K562 (cell line): ENCODE data around the gene SLMAP. TPM values are rescaled to one million over a fixed set of nuclear protein-coding genes. Genes with fewer than 3 reads are reported as not detected.

Experiments used
- ATAC-seq: fragments of 200-7000 bp; cut with Tn5 transposase; 3 replicates; pipeline ENCODE4 v1.9.1; 2020; ENCODE audit warnings: moderate library complexity
- BruUV-seq: library from RNA; stranded (reverse); fragments of 400-500 nt; replicated peaks from 2 replicates; lab custom pipeline; 2021; lab: Mats Ljungman, UMichigan
- CTCF ChIA-PET: fragments of 300-600 bp; formaldehyde crosslinking; extraction: SDS; loops from one replicate; lab custom pipeline; 2021; ENCODE audit warnings: low intra/inter-chr PET ratio; lab: Yijun Ruan, JAX
- POLR2A ChIA-PET: fragments of 300-600, 350-650 bp; sonication (Branson Sonifier 250); formaldehyde crosslinking; extraction: SDS; loops from one replicate; lab custom pipeline; 2021; ENCODE audit warnings: antibody characterized with exemption, inconsistent platforms; lab: Yijun Ruan, JAX
- DNase-seq, 4 experiments: peaks; one replicate each; pipeline versions ENCODE4 v3.0.0 to v3.0.0-alpha.2; 2011 to 2018; ENCODE audit warnings: low spot score in 3 of 4, mixed read lengths in 3 of 4; ENCODE audit errors: extremely low read depth in 1 of 4
- FAIRE-seq: peaks from 2 replicates; lab custom pipeline; 2011; peaks lifted over from hg19 to GRCh38; lab: Jason Lieb, UNC
- H2AFZ ChIP-seq: 2 replicates; pipeline ENCODE4 v1.6.0; 2011; ENCODE audit warnings: low read depth, low read length, control low read depth, inconsistent platforms
- H3K27ac ChIP-seq: fragments of 200-600 bp; 3 replicates; pipeline ENCODE4 v1.8.0; 2011; ENCODE audit warnings: low read depth, mild to moderate bottlenecking, control low read depth, inconsistent platforms, low read length, moderate library complexity, mixed read lengths; ENCODE audit errors: extremely low read depth
- H3K27me3 ChIP-seq, 2 experiments: fragments of 300-600 bp in 1 of 2; 2 replicates in 1 of 2; 3 replicates in 1 of 2; pipeline versions ENCODE4 v1.6.0 to v1.8.0; 2011; ENCODE audit warnings: inconsistent platforms in 2 of 2, low read length in 2 of 2, mild to moderate bottlenecking in 1 of 2, mixed read lengths in 1 of 2, moderate library complexity in 1 of 2; ENCODE audit not compliant: control insufficient read depth in 2 of 2, insufficient read depth in 2 of 2
- H3K36me3 ChIP-seq: fragments of 300-600 bp; 3 replicates; pipeline ENCODE4 v1.8.0; 2011; ENCODE audit warnings: mild to moderate bottlenecking, low read length, inconsistent platforms; ENCODE audit not compliant: control insufficient read depth, insufficient read depth
- H3K4me1 ChIP-seq, 2 experiments: fragments of 200-600 bp in 1 of 2; replicated peaks in 1 of 2; 2 replicates in 1 of 2; 3 replicates in 1 of 2; pipeline versions ENCODE4 v1.5.1 to v1.8.0; 2011; ENCODE audit warnings: inconsistent platforms in 2 of 2, low read length in 2 of 2, mild to moderate bottlenecking in 1 of 2, mixed read lengths in 1 of 2, moderate library complexity in 1 of 2; ENCODE audit not compliant: control insufficient read depth in 2 of 2, insufficient read depth in 2 of 2
- H3K4me2 ChIP-seq: 2 replicates; pipeline ENCODE4 v1.6.1; 2011; ENCODE audit warnings: low read length, control low read depth, inconsistent platforms, mixed read lengths; ENCODE audit not compliant: insufficient read depth
- H3K4me3 ChIP-seq: fragments of 200-600 bp; sonication (generic), shearing (Covaris generic); 2 replicates; pipeline ENCODE4 v1.5.1; 2016; ENCODE audit warnings: control low read depth, inconsistent platforms
- H3K79me2 ChIP-seq: fragments of 200-600 bp; 3 replicates; pipeline ENCODE4 v1.8.0; 2011; ENCODE audit warnings: low read length, inconsistent platforms; ENCODE audit not compliant: control insufficient read depth, insufficient read depth
- H3K9ac ChIP-seq, 2 experiments: 2 replicates each; pipeline versions ENCODE4 v1.6.0 to v1.6.1; 2011; ENCODE audit warnings: low read depth in 2 of 2, low read length in 2 of 2, control low read depth in 1 of 2, inconsistent platforms in 1 of 2, mild to moderate bottlenecking in 1 of 2, mixed read lengths in 1 of 2; ENCODE audit not compliant: insufficient read depth in 1 of 2
- H3K9me1 ChIP-seq: one replicate; pipeline ENCODE4 v1.6.0; 2011; ENCODE audit warnings: inconsistent platforms, mild to moderate bottlenecking, low read length, moderate library complexity; ENCODE audit not compliant: control insufficient read depth, insufficient read depth
- H3K9me3 ChIP-seq: replicated peaks from 2 replicates; pipeline ENCODE4 v1.5.1; 2011; ENCODE audit warnings: low read depth, low read length, inconsistent platforms; ENCODE audit not compliant: control insufficient read depth, insufficient read depth
- H4K20me1 ChIP-seq: replicated peaks from 2 replicates; pipeline ENCODE4 v1.6.1; 2011; ENCODE audit warnings: low read length, inconsistent platforms, mixed read lengths; ENCODE audit not compliant: control insufficient read depth, insufficient read depth
- BMI1 ChIP-seq: fragments of 150-350 bp; IDR thresholded peaks from 2 replicates; pipeline ENCODE4 v1.6.1; 2014; ENCODE audit warnings: low read length
- BRF1 ChIP-seq: IDR thresholded peaks from 3 replicates; pipeline ENCODE4 v1.6.1; 2011; ENCODE audit warnings: borderline replicate concordance, mild to moderate bottlenecking; ENCODE audit not compliant: insufficient read length; ENCODE audit errors: extremely low read depth
- CEBPB ChIP-seq: fragments of 450-650 bp; IDR thresholded peaks from 2 replicates; pipeline ENCODE4 v1.6.1; 2016; ENCODE audit warnings: missing genetic modification characterization, missing compliant biosample characterization
- CSDE1 ChIP-seq, 2 experiments: fragments of 450-650 bp; IDR thresholded peaks; 2 replicates each; pipeline ENCODE4 v1.6.1; 2016; ENCODE audit warnings: mild to moderate bottlenecking in 1 of 2
- EZH2 ChIP-seq: IDR thresholded peaks from 2 replicates; pipeline ENCODE4 v1.6.1; 2012; ENCODE audit warnings: low read depth, mild to moderate bottlenecking, inconsistent platforms, low read length, borderline replicate concordance
- GABPB2 ChIP-seq: fragments of 250-450 bp; sonication (Bioruptor Pico); conservative IDR thresholded peaks from 2 replicates; pipeline ENCODE4 v1.5.1; 2021; ENCODE audit warnings: mild to moderate bottlenecking
- KDM4B ChIP-seq, 2 experiments: fragments of 450-650 bp in 1 of 2; sonication (generic) in 1 of 2; IDR thresholded peaks; 2 replicates each; pipeline ENCODE4 v1.6.1; 2016 to 2017; ENCODE audit warnings: borderline replicate concordance in 2 of 2, antibody characterized with exemption in 1 of 2, low read depth in 1 of 2, mild to moderate bottlenecking in 1 of 2
- L3MBTL2 ChIP-seq: fragments of 450-650 bp; IDR thresholded peaks from 2 replicates; pipeline ENCODE4 v1.6.1; 2016; ENCODE audit warnings: mild to moderate bottlenecking, moderate library complexity
- MTF1 ChIP-seq: fragments of 250-450 bp; sonication (Bioruptor Pico); IDR thresholded peaks from 2 replicates; pipeline ENCODE4 v1.9.0; 2021; ENCODE audit warnings: moderate library complexity, mild to moderate bottlenecking, inconsistent platforms, borderline replicate concordance
- RBBP5 ChIP-seq: fragments of 200-600 bp; sonication (generic); IDR thresholded peaks from 2 replicates; pipeline ENCODE4 v1.6.1; 2012; ENCODE audit warnings: borderline replicate concordance, mild to moderate bottlenecking, low read length, control low read depth, inconsistent platforms; ENCODE audit not compliant: insufficient read depth, poor library complexity, severe bottlenecking
- SRSF3 ChIP-seq: fragments of 200-400 bp; formaldehyde crosslinking; IDR thresholded peaks from 2 replicates; pipeline ENCODE4 v1.6.1; 2016; ENCODE audit warnings: mild to moderate bottlenecking, low read length, moderate library complexity; ENCODE audit not compliant: insufficient read depth
- TAF9B ChIP-seq: fragments of 450-650 bp; IDR thresholded peaks from 2 replicates; pipeline ENCODE4 v1.6.1; 2018; ENCODE audit warnings: mild to moderate bottlenecking; ENCODE audit not compliant: partially characterized antibody
- TCFL5 ChIP-seq: fragments of 250-450 bp; sonication (Bioruptor Pico); conservative IDR thresholded peaks from 2 replicates; pipeline ENCODE4 v1.6.1; 2021; ENCODE audit warnings: mild to moderate bottlenecking, moderate library complexity, matching md5 sums
- ZBTB2 ChIP-seq: fragments of 450-650 bp; IDR thresholded peaks from 2 replicates; pipeline ENCODE4 v1.6.1; 2016; ENCODE audit warnings: antibody characterized with exemption
- ZNF121 ChIP-seq: sonication (generic); formaldehyde crosslinking; conservative IDR thresholded peaks from 2 replicates; pipeline ENCODE4 v1.8.0; 2022; ENCODE audit warnings: missing genetic modification reagents
- ZNF347 ChIP-seq: fragments of 450-650 bp; formaldehyde crosslinking; IDR thresholded peaks from 2 replicates; pipeline ENCODE4 v1.4.0; 2020; ENCODE audit warnings: low read depth, mild to moderate bottlenecking, moderate library complexity
- ZNF431 ChIP-seq: sonication (generic); formaldehyde crosslinking; IDR thresholded peaks from 2 replicates; pipeline ENCODE4 v1.8.0; 2022; ENCODE audit warnings: mild to moderate bottlenecking, missing genetic modification reagents
- ZNF707 ChIP-seq: fragments of 250-450 bp; sonication (Bioruptor Pico); conservative IDR thresholded peaks from 2 replicates; pipeline ENCODE4 v1.8.0; 2022; ENCODE audit warnings: inconsistent platforms, mild to moderate bottlenecking, moderate library complexity
- WGBS: fragments of 100-300 bp; shearing (Covaris generic); methylation state at CpG from one replicate; pipeline ENCODE4 v1.1.6; 2016; ENCODE audit warnings: low coverage, mixed read lengths; ENCODE audit not compliant: insufficient coverage; ENCODE audit errors: missing lambda C conversion rate; 5-methylcytosine and 5-hydroxymethylcytosine counted together
- in situ Hi-C: fragments of 300-500 bp; cut with MboI; formaldehyde crosslinking; loops from 4 replicates; pipeline ENCODE4 v1.15.0; 2018; ENCODE audit warnings: inconsistent platforms, mixed read lengths
- intact Hi-C: fragments of 100-400 bp; cut with micrococcal nuclease; formaldehyde crosslinking; loops from 2 replicates; pipeline ENCODE4 v1.14.2; 2022
- polyA plus RNA-seq, 8 experiments: library from polyadenylated mRNA; depleted of rRNA in 4 of 8; stranded (reverse) in 5 of 8; unstranded in 3 of 8; fragments of >200 nt; fragmentation: Nextera tagmentation in 2 of 8; fragmentation: Illumina TruSeq in 1 of 8; extraction: Ambion mirVana in 2 of 8; extraction: Trizol in 1 of 8; gene quantifications; 2 replicates each; pipeline versions ENCODE4 v1.2.1 to v1.2.3, GENCODE V29; 2011 to 2014; ENCODE audit warnings: inconsistent platforms in 1 of 8, missing spikeins in 1 of 8
- total RNA-seq, 7 experiments: library from RNA; depleted of rRNA in 6 of 7; stranded (reverse); fragments of >200 nt in 6 of 7; fragmentation: Illumina TruSeq in 2 of 7; extraction: Trizol in 2 of 7; gene quantifications; 2 replicates each; pipeline versions ENCODE4 v1.2.1 to v1.2.3, GENCODE V29; 2011 to 2021; ENCODE audit warnings: low replicate concordance in 1 of 7
- TF ChIP-seq, protein P1 (sequence below): fragments of 250-450 bp; sonication (Bioruptor Pico); IDR thresholded peaks from 2 replicates; pipeline ENCODE4 v1.4.0; 2020; ENCODE audit warnings: mild to moderate bottlenecking
- TF ChIP-seq, protein P2 (sequence below): IDR thresholded peaks from 2 replicates; pipeline ENCODE4 v1.6.1; 2011; ENCODE audit not compliant: insufficient read length; ENCODE audit errors: extremely low read depth

SLMAP gene
- total and polyA plus RNA-seq, 9 of the 15 experiments (the other 6 are each of a cell fraction or from before 2014, with no cell fraction given): 12.1 to 50.7 (median 28.3) TPM

GRCh38 chr3:57706462-57706861 lies 49.6 kb upstream of the SLMAP start (continued):
- TF ChIP-seq BRF1: no peak

- H3K9me1 ChIP-seq: no peaks in the 10 kb centered on the region
- CTCF ChIA-PET: no interaction called here
- no TSS peak for BruUV-seq
- POLR2A ChIA-PET: no interaction called here
- ATAC-seq (no peak), FAIRE-seq (no peak), DNase-seq (no peak)
- no peak overlapping the region for H3K9ac ChIP-seq
- in situ Hi-C loops: no loop called here
- WGBS: 30% methylated on average over 2 of the region's 2 CpGs
- no peak overlapping the region for H3K4me2 ChIP-seq
- H3K9me3 ChIP-seq: no peaks in the 10 kb centered on the region
- no peak overlapping the region for H2AFZ ChIP-seq
- H3K36me3 ChIP-seq: no peaks in the 10 kb centered on the region
- H3K4me1 ChIP-seq: no peaks in the 10 kb centered on the region; a peak in 1 of 5 replicates
- H3K27me3 ChIP-seq: no peaks in the 10 kb centered on the region
- H4K20me1 ChIP-seq: no peaks in the 10 kb centered on the region
- no peak overlapping the region for H3K27ac ChIP-seq
- no peaks in the 10 kb centered on the region for H3K79me2 ChIP-seq
- intact Hi-C loops: no loop called here
- no peak overlapping the region for H3K4me3 ChIP-seq
- TF ChIP-seq GABPB2 (CRISPR knock-in tag) (no peak), ZNF707 (CRISPR knock-in tag) (no peak), CEBPB (tag) (no peak), L3MBTL2 (no peak), MTF1 (CRISPR knock-in tag) (no peak), BMI1 (no peak), ZNF431 (CRISPR knock-in tag) (no peak), ZBTB2 (no peak), RBBP5 (no peak), CSDE1 (IDR thresholded peaks at IDR 0.05) (no peak), ZNF347 (CRISPR knock-in tag) (no peak), KDM4B (IDR thresholded peaks at IDR 0.05; ENCODE audit: borderline replicate concordance in 2 of 2, low read depth in 1 of 2) (no peak), SRSF3 (no peak), ZNF121 (CRISPR knock-in tag) (no peak), EZH2 (no peak), TCFL5 (CRISPR knock-in tag) (no peak), TAF9B (no peak)
- TF ChIP-seq, protein P1, sequence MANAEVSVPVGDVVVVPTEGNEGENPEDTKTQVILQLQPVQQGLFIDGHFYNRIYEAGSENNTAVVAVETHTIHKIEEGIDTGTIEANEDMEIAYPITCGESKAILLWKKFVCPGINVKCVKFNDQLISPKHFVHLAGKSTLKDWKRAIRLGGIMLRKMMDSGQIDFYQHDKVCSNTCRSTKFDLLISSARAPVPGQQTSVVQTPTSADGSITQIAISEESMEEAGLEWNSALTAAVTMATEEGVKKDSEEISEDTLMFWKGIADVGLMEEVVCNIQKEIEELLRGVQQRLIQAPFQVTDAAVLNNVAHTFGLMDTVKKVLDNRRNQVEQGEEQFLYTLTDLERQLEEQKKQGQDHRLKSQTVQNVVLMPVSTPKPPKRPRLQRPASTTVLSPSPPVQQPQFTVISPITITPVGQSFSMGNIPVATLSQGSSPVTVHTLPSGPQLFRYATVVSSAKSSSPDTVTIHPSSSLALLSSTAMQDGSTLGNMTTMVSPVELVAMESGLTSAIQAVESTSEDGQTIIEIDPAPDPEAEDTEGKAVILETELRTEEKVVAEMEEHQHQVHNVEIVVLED (CRISPR knock-in tag): no peak
- TF ChIP-seq, protein P2, sequence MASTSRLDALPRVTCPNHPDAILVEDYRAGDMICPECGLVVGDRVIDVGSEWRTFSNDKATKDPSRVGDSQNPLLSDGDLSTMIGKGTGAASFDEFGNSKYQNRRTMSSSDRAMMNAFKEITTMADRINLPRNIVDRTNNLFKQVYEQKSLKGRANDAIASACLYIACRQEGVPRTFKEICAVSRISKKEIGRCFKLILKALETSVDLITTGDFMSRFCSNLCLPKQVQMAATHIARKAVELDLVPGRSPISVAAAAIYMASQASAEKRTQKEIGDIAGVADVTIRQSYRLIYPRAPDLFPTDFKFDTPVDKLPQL: no peak
Measured at GRCh38 chr3:57709031-57709430, 47.1 kb upstream of the SLMAP start.
